Measurements from ENCODE around the gene SPEM3.
"Not testable (repeated sequence)": the region's sequence is repeated elsewhere in the genome, so short reads cannot be mapped to it uniquely, and the experiment has no call there.

Gene SPEM3

DNA sequence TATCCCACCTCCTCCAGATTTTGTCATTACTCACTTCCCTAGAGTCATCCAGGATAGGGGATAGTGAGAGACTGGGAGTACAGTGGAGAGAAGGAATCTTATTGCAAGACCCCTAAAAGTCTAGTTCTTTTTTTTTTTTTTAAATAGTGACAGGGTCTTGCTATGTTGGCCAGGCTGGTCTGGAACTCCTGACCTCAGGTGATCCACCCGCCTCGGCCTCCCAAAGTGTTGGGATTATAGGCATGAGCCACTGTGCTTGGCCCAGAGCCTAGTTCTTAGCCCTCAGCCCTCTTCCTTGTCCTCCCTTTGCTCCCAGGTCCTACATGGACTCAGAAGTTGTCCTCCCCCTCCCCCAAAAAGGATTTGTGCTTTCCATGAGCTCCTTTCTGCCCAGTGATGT lies 13.5 kb downstream of the SPEM3 start:
- DNase-seq (ENCODE audit: low read depth) = no peak

DNA sequence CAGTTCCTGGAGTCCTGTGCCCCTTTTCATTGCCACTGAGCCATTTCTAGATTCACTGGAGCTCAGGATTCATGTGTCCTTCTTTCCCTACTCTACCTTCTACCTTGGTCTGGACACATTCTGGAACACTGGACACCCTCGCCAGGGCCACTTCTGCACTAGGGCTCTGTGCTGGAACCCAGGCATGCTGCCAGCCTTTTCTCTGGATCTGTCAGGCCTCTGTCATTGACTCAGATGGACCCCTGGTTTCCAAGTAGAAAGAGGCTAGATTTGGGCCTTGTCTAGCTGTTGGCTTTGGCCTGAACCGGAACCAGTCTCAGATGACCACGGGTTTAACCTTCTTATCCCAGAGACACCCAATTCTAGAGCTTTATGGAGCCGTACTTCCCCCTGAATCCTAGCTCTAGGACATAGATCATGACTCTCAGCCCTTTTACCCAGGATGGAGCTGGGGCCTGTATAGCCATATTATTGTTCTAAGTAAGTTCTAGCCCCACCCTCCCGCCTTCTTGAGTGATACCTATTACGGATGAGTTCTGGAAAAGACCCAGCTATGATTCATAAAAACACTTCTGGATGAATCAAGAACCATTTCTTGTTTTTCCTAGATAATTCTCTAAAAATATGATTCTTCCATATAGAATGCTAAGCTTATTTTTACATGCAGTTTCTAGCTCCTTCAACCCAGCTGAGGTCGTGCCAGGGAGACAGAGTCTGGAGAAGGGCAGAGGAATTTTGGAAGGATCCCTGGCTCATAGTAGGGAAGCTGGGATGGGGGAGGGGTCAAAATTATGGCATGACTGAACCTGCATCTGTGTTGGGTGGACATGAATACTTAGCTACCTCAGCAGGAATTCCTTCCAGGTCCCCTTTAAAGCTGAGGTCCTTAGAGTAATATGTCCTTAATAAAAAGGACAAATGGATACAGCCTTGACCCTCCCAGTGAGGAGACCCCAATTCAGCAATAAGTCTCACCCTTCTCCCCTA lies 15.1 kb downstream of the SPEM3 start:
- DNase-seq (ENCODE audit: low read depth) = no peak

DNA sequence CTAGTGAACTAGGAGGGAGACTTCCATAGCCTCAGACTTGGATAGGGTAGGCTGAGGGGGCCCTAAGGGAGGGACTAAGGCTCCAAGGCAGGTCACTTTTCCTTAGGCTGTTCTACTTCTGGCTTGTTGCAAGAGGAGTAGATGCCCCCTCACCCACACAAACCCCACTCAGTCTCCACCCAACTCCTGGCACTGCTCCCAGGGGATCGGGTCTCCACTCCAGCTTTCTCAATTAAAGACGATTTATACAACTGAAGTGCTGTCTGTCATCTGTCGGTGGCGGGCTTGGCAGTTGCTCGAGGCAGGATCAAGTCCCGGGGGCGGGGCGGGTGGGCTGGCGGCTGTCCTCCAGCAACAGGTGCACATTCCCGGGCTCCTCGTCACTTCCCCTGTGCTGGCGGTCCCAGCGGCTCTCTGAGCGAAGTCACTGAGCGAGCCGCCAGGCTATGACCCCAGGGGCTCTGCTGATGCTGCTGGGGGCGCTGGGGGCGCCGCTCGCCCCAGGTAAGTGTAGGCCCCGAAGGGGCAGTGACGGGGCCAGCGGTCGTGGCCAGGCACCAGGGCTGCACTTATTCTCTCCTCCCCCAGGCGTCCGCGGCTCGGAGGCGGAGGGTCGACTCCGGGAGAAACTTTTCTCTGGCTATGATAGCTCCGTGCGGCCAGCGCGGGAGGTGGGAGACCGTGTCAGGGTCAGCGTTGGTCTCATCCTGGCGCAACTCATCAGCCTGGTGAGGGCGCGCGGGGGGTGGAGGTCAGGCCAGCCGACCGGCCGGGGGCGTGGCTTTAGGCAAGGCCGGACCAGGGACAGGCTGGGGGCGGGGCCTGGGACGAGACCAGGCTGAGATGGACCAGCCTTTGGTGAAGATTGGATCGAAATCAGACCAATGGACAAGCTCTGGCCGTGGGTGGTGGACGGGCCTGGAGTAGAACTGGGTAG lies 16.3 kb downstream of the SPEM3 start, which contains the start of gene CHRNB1:
CHRNB1 (plus strand) TSS at position 380 of the 937 bp plus-strand sequence; CDS start at position 447, 67 bp downstream.
- no peak for DNase-seq (ENCODE audit: low read depth)

DNA sequence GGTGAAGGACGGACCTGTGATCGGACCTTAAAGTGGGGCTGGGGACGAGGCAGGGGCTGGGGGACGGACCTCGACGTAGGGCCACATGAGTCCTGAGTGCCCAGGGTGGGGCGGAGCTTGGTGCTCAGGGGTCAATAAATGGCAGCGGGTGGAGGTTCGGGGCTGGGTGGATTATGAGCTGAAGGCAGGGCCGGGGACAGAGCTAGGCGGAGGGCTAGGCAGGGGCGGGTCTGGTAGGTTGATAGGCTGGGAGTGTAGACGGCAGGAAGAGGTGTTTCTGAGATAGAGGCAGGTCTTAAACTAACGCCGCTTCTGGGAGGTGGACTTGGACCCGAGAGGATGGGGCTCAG lies 16.9 kb downstream of the SPEM3 start:
- DNase-seq (ENCODE audit: low read depth) = no peak

DNA sequence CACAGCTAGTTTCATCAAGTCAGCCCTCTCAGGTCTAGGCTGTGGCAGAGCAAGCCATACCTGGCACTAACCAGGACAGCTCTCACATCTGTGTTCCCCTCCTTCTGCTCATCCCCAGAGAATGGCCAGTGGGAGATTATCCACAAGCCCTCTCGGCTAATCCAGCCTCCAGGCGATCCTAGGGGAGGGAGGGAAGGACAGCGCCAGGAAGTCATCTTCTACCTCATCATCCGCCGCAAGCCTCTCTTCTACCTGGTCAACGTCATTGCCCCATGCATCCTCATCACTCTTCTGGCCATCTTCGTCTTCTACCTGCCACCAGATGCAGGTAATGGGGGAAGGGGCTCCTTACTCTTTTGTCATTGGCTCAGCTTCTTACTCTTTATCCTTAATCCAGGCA lies 19.8 kb downstream of the SPEM3 start:
- no peak for DNase-seq (ENCODE audit: low read depth)

DNA sequence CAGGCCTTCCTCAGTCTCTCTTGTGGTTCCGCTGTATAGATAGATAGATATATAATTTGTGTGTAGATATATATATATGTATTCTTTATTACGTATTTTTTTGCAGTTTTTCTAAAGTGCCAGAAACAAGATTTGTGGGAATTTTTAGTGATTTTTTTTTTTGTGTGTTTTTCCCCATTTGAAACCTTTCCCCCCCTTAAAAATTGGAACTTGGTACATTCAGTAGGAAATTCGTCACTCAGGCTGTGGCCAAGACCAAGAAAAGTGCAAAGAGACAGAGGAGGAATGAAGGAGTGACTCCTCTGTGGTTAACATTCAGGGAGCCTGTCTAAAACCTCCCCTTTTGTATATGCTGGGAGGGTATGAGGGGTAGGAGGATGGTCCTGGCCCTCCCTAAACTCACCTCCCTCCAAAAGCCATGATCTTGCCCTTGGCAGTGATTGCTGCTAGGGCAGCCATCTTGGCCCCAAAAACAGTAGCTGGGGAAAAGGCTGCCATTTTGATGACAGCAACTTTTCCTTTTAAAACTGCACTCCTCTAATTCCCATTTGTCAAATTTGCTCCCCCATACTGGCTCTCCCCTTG lies 31.4 kb downstream of the SPEM3 start:
- no peak for DNase-seq (ENCODE audit: low read depth)

DNA sequence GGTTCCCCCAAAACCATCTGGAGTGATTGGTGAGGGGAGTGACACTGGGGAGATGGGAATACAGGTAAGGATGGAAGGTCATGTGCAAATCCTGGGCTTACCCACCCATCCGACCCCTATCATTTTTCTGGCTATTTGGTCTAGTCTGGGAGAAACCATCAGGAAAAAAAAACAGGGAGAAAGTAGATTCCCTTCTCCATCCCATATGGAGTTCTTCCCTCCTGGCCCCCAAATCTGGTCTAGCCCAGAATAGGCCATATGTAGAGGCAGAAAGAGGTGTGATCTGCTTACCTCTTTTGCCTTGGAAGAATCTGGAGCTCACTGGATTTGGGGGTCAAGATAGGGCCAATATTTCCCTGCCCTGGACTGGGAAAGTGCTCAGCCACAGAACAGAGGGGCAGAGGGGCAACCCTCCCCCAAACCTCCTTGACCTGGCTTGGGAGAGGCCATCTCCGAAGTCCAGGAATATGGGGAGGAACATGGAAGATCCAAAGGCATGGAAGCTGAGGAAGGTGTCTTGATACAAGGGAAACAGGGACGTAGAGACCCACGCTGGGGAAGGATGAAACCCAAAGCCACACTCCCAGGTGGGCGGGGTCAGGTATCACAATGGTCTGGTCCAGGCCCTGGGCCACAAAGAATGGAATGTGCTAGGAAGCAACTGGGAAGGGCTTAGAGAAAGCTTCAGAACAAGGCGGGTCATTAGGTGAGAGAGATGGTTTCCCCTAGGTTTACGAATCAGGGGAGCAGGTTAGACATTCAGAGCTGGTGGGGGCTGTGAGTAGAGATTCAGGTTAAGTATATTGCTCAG lies 32.4 kb downstream of the SPEM3 start:
- no peak for DNase-seq (ENCODE audit: low read depth)

DNA sequence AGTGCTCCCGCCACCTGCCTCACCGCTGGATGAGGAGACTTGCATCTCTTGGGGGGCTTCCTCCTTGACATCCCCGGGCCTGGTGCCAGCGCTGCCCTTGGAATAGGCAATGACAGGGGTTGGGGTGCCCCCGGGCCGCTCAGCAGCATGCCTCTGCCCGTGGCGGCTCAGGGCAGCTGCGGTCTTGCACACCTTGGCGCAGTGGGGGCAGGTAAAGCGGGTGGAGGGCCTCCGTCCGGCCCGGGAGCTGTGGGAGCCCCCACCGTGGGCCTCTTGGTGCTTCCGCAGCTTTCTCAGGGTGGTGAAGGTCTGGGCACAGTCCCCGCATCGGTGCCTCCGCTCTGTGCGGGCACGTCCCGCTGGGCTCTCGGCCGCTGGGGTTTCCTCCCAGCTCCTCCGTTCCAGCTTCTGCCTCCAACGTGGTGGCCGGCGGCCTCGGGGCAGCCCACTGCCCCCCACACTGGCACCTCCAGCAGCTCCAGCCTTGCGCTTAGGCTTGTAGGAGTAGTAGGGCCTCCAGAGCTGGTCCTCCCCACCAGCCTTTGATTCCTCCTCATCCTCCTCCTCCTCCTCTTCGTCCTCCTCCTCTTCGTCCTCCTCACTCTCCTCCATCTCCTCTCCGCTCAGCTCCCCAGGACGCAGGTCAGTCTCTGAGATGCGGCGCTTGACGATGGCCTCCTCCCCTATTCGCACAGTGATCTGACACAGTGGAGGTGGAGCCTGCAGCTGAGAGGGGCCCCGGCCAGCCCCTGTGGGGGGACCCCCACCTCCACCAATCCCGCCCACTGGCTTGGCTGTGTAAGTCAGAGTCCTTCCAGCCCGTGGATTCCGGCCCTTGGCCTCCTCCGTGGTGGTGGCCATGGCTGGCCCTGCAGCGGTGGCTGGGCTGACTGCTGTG lies 34.1 kb downstream of the SPEM3 start:
- DNase-seq (ENCODE audit: low read depth) = no peak

DNA sequence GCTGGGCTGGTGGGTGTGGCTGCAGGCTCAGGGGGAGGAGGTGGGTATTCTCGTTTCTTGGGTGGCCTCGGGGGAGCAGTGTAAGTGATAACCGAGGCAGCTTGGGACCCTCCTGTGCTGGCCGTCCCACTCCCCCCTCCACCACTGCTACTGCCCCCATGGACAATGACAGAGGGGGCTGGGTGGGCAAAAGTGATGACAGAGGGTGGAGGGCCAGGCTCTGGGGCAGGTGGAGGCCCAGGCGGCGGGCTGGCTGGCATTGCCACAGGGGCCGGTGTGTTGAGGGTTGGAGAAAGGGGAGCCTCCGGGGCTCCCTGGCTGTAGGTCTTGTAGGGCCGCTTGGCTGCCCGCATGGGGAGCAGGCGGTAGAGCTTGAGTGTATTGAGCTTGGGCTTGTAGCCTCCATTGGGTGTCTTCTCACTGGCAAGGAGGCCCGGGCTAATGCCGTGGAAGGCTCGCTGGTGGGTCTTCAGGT lies 34.8 kb downstream of the SPEM3 start:
- no peak for DNase-seq (ENCODE audit: low read depth)

DNA sequence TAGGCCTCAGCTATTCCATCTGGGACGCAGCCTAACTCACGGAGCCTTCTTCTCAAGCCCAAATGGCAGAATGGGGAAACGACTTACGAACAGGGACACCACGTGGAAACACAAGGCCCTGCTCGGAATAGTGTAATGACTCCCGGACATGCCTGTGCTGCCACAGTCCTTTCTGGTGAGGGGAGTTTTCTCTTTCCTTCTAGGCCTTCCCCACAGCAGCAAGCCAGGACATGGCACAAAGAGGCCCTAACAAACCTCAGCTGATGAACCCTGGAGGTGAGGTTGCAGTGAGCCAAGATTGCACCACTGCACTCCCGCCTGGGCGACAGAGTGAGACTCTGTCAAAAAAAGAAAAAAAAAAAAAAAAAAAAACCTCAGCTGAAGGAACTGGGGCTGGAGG lies 35.4 kb downstream of the SPEM3 start:
- no peak for DNase-seq (ENCODE audit: low read depth)

DNA sequence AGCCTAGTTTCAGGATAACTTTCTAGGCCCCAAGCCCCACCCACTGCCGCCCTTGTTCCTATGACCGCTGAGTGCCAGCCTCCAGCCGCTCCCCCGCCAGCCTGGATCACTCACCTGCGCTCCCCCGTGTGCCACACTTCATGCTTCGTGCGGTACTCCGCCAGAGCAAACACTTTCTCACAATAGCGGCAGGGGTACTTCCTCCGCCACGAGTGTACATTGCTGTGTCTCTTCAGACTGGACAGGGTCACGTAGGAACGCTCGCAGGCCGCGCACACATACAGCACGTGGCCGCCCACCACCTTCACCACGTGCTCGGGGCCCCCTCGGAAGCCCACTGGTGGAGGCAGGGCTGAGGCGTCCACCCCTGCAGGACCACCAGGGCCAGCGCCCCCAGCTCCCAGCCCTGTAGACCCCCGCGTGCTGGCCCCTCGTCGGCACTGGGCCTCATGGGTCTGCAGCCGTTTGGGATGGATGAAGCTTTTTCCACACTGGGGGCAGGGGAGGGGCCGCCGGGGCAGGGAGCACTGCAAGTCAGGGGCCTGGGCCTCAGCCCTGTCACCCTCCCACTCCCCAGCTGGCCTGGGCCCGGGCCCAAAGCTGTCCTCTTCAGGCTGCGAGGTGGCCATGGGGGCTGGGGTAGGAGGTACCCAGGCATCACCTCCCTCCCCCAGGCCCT lies 37.1 kb downstream of the SPEM3 start:
- DNase-seq (ENCODE audit: low read depth) = no peak

DNA sequence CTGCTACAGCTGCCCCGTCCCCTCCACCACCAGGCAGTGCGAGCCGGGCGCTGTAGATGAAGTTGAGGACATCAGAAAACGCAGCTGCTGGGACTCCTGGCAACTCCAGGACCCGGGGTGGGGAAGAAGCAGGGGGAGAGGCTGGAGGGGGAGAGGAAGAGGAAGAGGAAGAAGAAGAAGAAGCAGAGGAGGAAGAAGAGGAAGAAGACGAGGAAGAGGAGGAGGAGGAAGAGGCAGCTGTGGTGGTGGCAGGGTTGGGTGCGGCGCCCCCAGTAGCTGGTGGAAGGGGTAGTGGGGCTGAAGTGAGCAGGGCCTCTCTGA lies 37.6 kb downstream of the SPEM3 start:
- no peak for DNase-seq (ENCODE audit: low read depth)

DNA sequence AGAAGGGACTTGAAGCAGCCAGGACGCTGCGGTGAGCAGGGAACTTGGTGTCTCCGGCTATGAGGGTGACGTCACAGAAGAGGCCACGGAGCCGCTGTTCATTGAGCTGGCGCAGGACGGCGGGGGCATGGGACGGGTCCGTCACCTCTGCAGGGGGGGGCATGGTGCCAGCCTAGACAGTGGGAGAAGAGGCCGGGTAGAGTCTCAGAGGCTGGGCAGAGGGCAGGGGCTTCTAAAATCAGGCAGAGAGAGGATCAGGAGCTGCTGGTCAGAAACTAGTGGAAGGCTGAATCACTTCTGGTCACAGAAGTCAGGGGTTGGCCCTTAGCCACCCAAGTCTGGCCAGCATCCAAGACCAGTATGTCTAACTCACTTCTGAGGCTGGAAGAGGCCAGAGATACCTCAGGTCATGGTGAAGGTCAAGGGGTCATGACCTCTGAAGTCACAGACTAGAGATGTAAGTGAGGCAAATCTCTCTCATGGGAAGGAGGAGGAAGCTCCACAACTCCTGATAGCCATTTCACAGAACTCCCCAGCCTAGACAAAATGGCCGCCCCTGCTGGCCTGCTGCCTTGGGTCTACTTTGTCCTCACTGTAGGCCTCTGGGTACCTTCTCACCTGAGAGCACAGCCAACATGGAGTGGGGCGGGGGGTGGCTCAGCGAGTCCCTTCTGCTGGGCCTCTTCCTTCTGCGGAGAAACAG lies 38.1 kb downstream of the SPEM3 start:
- DNase-seq (ENCODE audit: low read depth) = no peak

DNA sequence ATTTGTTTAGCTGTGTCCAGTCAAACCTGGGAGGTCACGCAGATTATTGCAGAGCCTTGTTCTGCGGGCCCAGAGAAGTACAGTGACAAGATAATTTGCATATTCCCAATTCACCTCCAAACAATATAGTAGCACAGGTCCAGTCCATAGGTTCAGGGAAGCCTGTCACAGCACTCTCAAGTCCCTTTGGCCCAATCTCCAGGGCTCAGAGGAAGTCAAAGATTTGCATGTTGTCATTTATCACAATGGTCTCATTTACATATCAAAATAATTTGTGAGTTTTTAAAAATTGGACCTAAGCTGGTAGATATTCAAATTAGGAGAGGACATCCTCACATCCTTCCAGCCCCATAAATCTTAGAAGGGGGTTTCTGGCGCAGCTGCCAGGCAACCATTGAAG lies 38.8 kb downstream of the SPEM3 start:
- DNase-seq (ENCODE audit: low read depth) = no peak

DNA sequence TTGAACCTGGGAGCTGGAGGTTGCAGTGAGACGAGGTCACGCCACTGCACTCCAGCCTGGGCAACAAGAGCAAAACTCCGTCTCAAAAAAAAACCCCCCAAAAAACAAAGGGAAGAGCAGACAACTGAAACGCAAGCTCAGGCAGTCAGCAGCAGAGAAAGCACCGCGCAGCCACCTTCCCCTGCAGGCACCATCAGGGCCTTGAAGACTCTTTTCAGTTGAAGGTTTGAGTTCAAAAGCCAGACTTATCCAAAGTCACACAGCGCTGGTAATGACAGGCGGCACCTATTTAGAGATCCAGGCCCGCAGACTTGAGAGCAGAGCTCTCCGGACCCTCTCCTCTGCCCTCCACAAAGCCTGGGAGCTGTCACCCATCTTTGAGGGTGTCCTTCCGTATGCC lies 39.6 kb downstream of the SPEM3 start:
- DNase-seq (ENCODE audit: low read depth) = no peak

DNA sequence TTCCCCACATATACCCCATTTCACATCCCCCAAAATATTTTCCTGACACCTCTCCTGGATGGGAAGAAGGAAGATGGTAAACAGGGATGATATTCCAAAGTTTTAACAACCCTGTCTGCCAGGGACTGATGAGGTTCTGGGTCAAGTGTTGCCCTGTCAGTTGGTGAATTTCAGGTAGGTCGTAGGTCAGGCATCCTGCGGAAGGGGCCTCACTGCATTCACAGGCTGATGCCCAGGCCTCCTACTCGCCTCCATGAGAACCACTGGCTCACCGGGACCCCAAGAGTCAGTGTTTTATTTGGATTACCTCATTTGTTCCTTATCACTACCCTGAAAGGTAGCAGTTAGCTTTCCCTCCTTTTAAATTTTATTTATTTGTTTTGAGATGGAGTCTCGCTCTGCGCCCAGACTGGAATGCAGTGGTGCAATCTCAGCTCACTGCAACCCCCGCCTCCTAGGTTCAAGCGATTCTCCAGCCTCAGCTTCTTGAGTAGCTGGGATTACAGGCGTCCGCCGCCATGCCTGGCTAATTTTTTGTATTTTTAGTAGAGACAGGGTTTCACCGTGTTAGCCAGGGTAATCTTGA lies 40.2 kb downstream of the SPEM3 start:
- DNase-seq (ENCODE audit: low read depth) = no peak

DNA sequence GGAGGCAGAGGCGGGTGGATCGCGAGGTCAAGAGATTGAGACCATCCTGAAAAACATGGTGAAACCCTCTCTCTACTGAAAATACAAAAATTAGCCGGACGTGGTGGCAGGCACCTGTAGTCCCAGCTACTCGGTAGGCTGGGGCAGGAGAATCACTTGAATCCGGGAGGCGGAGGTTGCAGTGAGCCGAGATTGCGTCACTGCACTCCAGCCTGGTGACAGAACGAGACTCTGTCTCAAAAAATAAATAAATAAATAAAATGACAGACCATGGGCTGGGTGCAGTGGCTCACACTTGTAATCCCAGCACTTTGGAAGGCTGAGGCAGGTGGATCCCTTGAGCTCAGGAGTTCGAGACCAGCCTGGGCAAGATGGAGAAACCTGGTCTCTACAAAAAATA lies 41.2 kb downstream of the SPEM3 start:
- DNase-seq (ENCODE audit: low read depth) = not testable (repeated sequence)

DNA sequence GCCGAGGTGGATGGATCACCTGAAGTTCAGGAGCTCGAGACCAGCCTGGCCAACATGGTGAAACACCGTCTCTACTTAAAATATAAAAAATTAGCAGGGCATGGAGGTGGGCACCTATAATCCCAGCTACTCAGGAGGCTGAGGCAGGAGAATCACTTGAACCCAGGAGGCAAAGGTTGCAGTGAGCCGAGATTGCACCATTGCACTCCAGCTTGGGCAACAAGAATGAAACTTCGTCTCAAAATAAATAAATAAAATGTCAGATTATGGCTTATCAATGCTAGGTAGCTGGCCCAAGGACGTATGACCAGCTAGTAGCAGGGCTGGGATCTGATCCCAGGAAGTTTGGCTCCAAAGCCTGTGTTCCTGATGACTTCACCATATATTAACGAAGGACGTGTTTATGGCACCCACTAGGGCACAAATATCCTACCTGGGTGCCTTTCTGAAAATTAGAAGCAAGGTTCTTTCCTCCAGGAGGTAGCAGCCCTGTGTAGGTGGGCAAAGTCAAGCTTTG lies 41.9 kb downstream of the SPEM3 start:
- not testable (repeated sequence) for DNase-seq (ENCODE audit: low read depth)

DNA sequence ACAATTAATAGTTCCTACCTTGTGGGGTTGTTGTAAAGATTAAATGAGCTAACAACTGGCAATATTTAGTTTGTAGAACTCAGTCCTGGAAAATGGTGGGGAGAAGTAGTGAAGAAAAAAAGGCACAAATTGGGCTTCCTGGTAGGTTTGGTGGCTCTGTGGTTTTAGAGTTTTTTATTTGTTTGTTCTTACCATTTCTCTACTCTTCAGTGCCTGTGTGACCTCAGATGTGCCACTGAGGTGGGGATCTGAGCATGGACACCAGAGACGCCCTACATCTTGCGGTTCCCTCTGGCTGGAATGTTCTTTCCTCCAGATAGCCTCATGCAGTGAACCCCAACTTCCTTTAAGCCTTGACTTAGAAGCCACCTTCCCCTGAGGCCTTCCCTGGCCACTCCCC lies 43.1 kb downstream of the SPEM3 start:
- no peak for DNase-seq (ENCODE audit: low read depth)
